HPDE6-E6E7 (cell line): Measurements from ENCODE around the gene ZFP92.

Source experiments
- DNase-seq: peaks from one replicate; pipeline ENCODE4 v3.0.0; 2011; ENCODE audit warnings: missing footprints; ENCODE audit errors: extremely low spot score

ZFP92 gene

DNA sequence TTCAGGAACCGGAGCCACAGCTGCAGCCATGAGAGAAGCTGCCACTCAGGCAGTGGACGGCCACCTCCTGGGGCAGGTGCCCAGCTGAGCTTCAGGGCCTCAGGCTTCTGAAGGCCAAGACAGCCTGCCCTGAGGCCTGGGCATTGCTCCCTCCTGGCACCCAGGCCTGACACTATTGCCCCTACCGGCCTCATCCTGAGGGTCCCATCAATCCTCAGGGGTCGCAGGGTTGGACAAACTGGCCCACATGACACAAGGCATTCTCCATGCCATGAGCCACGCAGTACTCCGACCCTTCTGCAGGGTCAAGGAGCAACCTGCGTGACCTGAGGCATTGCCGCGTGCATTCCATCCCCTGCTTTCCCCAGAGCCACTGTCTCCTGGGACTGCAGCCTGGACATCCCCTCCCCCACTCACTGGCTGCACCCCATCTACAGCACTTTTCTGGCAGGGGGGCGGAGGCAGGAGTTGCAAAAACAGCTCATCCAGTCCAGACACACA, 3.0 kb upstream of the ZFP92 start:
- no peak for DNase-seq

DNA sequence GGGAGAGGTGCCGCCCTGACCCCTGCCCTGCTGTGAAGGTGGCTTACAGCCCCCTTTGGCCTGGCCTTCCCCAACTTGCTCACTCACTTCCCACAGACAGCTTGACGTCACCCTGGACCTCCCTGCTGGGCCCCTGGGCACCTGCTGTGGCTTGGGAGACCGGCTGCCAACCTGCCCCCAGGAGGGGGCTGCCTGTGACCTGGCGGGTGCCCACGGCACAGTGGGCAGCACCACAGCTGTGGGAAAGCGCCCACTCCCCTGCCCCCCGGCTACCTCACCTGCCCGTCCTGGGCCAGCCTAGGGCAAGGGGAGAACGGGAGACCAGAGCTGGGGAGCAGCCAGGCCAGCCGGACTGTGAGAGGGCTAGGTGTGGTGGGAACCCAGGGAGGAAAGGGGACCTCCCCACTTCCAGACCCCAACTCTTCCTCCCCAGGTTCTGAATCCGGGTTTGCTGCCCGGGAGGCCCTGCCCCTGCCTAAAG, 2.4 kb upstream of the ZFP92 start:
- no peak for DNase-seq

DNA sequence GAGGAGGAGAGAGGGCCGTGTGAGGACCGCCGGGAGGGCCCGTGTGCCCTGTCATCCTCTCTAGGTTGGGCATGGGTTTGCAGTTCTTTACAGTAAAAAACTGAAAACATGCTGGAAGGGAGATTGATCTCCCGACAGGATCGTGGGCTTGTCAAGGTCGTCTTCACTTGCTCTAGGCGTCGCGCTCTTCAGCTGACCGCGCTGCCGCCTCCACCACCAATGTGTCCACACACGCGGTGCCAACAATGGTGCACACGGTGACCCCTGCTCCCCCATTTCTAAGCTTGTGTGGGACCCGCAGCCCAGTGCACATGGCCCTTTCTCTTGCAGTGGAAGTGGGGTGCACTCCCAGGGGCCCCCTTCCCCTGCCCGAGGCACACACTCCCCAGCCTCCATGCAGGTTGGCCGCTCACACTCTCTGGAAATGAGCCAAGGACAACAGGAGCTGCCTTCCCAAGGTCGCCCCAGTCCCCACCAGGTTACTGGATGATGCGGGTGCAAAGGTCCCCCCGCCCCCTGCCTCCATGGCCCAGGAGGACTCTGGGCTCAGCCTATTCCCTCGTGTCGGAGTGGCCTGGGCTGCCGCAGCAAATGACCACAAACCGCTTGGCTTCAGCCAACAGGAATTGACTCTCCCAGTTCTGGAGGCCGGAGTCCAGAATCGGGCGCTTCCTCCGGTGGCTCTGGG, 1.7 kb upstream of the ZFP92 start:
- no peak for DNase-seq

DNA sequence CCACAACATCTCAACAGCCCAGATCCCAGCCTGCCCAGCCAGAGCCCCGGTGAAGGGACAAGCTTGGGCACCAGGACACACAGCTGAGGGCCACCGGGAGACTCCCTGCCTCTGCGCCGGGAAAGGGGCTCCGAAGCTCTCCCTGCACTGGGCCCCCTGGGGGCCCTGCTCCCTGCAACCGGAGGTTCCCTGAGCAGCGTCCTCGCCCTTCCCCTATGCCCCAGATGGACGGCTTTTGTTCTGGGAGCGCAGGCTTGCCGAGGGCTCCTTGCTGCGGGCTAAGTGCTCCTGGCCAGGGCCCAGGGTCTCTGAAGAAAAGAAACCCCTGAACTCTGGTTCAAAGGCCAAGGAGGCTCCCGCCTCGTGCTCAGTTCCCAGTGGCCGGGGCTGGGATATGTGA, 899 bp upstream of the ZFP92 start:
- no peak for DNase-seq

DNA sequence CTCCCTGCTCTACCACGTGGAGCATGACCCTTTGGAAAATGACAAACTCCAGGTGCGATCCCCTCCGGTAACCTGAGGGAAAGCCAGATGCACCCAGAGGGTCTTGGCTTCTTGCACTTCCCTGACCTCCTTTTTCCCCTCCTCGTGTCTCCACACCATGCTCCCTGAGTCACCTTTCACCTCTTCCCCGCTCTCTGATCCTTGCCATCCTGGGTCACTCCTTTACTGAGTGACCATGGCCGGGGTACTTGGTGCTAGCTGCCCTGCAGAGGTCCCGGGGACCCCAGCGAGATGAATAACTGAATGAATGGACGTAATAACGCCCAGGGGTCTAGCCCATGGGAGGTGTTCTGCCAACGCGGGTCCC, 401 bp upstream of the ZFP92 start:
- no peak for DNase-seq

DNA sequence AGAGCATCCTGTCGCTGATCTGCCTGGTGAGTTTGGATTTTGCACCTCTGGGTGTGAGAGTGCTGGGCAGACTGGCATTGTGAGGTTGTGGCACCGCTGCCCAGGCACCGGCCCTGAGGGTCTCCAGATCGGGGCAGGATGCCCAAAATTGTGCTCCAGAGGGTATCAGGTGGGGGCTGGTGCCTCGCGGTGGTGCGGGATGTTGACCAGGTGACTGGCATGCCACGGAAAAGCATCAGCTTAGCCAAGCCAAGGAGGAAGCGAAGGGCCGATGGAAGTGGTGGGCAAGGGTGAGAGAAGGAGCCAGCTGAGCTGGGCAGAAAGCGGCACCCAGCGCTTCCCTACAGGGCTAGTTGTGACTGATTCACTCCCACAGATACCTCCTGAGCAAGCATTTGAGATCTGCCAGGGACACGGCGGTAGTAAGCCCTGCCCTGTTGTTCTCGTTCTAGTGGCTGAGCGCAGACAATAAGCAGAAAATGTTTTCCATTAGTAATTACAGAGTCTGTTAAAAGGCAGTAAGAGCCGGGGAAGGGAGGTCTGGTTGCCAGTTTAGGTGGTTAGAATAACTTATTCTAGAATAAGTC, 809 bp downstream of the ZFP92 start:
- DNase-seq = no peak

DNA sequence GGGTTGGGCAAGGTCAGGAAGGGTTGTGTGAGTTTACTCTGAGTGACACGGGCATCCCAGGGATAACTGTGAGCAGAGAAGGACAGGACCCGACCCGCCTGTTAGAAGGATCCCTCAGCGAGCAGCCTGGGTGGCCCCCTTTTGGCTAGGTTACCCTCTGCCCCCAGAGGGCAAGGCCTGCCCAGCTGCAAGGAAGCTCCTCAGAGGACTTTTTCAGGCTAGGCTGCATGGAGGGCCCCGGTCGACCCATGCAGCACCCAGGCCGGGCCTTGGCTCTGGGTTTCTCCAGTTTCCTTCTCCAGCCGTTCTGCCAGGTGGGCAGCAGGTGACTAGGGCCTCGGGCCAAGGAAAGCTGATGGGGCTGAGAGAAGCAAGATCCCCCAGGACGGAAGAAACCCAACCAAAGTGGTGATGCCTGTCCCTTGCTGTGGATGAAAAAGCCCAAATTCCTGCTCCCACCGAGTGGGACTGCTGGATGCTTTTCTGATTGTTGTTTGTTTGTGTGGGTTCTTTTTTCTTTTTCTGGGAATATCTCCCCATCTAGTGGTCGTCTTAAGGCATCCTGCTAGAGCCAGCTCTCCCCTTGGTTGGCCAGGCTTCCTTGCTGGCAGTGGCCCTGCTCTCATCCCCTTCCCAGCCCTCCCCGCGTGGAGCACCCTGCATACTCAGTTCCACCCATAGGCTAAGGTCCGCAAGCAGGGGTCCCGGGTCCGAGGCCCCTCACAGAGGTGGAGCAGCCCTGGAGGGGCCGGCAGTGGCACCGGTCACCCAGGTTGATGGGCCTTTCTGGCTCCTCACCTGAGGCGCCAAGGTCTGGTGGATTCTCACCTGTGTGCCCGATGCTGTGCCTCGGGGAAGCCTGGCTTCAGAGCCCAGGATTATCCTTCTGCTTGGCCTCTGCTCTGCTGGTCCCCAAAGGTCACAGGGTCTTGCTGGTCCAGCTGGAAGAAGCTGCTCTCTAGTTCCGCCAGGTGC, 1.8 kb downstream of the ZFP92 start:
- no peak for DNase-seq

DNA sequence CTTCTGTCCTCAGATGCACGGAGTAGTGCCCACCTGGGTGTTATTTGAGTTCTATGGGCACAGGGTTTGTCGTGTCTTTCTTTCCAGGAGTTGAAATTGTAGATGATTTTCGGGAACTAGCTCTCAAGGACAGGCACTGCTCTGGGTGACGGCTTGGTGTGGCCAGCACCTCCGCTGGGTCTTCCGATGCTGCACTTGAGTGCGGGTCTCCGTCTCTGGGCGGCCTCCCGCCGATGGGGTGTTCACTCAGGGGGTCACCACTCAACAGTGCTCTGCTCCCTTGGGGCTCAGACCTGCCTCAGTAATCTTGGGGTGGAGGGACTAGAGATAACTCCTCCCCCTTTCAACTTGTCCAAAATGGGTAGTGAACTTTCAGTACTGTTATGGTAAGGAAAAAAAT, 2.5 kb downstream of the ZFP92 start:
- DNase-seq = no peak

DNA sequence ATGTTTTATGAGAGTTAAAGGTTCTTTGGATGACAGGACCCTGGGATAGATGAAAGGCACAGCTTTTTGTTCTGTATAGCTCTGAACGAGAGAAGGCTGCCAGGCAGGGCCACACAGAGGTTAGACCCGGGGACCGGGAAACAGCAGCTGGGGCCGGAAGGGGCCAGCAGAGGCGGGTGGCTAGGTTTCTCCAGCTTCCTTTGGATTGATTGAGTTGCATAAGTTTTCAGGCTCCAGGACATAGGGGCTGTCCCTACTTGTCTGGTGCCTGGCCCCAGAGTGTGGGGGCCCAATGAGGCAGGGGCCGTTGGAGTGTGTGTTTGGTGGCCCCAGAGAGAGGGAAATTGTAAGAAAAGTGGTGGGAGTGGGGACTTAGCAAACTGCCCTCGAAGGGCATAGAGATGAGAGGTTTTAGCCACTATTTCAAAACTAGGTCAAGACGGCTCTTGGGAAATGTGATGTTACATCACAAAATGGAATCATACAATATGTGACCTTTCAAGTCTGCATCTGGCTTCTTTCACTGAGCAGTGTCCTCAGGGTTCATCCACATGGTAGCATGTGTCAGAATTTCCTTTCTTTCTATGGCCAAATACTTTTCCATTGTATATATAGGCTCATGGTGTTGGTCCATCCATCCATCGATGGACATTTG, 3.7 kb downstream of the ZFP92 start:
- no peak for DNase-seq

DNA sequence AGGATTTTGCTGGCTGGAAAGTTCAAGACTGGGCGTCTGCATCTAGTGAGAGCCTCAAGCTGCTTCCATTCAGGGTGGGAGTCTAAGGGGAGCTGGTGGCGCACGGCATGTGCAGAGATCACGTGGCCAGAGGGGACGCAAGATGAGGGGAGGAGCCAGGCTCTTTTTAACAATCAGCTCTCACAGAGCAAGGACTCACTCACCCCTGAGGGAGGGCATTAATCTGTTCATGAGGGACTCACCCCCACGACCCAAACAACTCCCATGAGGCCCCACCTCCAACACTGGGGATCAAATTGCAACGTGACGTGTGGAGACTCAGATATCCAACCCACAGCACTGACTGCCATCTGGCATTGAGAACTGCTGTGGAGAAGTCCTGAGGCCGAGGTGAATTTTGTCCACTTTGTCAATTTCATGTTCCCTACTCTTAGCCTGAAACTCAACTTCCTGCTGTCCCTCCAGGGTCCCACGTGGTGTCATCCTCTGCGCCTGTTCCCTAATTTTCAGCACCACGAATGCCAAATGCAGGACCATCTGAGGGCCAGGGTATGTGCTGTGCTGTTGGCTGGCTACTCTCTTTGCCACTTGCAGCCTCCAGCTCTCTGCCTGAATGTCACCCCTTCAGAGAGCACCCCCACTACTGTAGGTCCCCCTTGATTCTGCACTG, 5.6 kb downstream of the ZFP92 start:
- no peak for DNase-seq

DNA sequence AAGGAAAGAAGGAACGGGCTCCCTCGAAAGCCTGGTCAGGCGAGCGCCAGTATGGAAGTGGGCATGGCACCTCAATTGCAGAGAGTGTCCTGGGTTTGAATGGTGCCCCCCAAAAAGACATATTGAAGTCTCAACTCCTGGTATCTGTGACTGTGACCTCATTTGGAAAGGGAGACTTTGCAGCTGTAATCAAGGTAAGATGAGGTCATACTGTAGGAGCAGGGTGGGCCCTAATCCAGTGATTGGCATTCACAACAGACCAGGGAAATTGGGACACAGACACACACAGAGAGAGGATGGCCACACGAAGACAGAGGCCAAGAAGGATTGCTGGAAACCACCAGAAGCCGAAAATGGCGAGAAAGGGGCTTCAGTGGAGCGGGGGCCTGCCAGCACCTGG, 6.4 kb downstream of the ZFP92 start:
- DNase-seq = no peak

DNA sequence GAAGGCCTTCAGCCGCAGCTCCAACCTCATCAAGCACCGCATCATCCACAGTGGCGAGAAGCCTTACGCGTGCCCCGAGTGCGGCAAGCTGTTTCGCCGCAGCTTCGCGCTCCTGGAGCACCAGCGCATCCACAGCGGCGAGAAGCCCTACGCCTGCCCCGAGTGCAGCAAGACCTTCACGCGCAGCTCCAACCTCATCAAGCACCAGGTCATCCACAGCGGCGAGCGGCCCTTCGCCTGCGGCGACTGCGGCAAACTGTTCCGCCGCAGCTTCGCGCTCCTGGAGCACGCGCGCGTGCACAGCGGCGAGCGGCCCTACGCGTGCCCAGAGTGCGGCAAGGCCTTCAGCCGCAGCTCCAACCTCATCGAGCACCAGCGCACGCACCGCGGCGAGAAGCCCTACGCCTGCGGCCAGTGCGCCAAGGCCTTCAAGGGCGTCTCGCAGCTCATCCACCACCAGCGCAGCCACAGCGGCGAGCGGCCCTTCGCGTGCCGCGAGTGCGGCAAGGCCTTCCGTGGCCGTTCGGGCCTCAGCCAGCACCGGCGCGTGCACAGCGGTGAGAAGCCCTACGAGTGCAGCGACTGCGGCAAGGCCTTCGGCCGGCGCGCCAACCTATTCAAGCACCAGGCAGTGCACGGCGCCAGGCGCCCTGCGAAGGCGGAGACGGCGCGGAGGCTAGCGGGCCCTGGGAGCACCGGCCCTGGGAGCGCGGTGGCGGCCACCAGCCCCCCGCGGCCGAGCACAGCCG, 9.8 kb downstream of the ZFP92 start:
- no peak for DNase-seq

DNA sequence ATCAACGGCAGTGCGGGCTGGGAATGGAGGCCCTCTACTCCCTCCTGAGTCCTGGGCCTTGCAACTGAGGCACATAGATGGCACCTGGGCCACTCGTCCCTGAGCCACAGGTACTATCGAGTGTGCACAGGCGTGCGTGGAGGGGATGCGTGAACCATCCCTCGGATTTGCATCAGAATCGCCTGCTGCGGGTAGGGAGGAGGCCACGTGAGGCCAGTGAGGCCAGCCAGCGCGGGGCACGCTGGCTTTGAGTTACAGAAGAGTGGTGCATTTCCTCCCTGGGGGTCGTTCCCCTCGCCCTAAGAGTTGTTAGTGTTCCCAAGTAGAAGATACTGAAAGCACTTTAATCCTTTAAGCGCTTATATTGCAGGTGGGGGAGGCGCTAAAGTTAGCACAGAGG, 10.6 kb downstream of the ZFP92 start:
- DNase-seq = no peak

DNA sequence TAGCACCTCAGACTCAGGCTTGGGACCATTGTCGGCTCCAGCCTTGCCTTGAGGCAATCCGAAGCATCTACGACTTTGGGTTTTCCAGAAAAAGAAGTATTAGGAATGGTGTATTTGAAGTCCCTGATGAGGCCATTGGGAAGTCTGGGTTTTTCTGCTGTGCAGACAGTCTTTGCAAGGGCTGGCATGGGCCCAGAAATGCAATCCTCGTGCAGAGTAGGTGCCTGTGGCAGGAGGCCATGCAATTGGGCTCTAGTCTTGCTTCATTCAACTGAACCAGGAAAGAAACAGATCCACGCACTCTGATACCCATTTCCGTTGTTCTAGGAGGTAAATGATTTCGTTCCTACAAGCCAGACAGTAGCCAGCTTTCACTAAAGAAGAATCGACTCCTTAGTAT, 12.4 kb downstream of the ZFP92 start:
- DNase-seq = no peak

DNA sequence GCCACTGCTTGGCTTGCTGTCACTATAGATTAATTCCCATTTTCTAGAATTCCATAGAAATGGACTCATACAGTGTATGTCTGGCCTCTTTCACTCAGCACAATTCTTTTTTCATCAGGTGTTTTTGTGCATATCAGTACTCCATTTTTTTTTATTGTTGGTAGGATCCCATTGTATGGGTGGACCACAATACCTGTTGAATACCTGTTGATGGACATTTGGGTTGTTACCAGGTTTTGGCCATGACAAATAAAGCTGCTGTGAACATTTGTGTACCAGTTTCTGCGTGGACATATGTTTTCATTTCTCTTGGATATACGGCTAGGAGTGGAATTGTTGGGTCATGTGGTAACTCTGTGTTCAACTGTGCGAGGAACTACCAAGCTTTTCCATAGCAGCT, 14.9 kb downstream of the ZFP92 start:
- DNase-seq = no peak

DNA sequence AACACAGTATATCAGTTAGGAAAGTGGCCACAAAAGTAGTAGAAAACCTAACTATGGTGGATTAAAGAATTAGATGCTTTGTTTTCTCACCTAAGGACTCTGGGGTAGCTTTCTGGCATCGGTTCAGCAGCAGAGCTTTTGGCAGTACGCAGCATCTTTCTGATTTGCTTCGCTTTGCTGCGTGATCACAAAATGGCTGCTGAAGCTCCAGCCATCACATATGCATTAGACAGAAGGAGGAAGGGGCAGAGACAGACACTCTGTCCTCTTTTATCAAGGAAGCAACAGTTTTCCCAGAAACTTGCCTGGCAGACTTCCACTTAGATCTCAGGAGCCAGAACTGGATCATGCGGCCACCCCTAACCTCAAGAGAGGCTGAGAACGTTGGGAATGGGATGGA, 19.5 kb downstream of the ZFP92 start:
- DNase-seq = no peak

DNA sequence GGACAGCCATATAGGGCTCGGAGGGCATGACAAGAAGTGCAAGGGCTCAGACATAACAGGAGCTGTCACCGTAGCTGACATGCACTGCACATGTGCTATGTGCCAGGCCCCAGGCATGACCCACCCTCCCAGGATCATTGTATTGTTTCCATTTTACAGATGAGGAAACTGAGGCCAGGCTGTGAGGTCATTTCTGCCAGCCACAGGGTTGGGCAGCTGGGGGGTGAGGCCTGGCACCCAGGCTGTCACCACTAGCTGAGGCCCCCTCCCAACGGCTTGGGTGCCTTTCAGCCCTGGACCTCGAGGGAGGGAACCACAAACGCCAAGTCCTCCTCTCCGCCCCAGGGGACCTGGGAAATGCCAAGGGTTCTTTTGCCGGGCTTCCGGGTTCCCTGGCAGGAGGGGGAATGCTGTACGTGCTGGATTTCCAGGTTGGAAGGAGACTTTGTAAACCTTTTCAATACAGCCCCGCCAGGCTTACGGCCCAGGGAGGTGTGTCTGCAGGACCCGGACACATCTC, 21.9 kb downstream of the ZFP92 start:
- no peak for DNase-seq

DNA sequence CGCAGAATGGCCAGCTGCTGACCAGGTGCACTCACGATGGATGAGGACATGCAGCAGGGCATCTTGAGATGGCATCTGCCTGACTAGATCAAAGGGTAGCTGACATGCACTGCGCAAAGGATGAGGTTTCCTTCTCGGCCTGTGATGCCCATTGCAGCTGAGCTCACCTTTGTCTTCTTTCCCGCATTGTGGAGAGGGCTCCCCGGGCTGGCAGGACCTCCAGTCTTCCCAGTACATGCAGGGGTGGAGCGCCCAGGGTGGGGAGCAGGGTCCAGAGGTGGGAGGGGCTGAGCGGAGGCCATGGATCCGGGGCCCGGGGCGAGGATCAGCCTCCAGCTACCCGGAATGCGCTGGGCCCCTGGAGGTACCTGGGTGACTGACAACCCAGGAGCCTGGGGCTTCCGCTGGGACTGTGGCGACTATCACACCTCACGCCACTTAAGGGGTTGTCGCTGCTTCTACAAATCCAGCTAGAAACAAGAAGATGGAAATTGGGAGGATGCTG, 22.6 kb downstream of the ZFP92 start:
- no peak for DNase-seq

DNA sequence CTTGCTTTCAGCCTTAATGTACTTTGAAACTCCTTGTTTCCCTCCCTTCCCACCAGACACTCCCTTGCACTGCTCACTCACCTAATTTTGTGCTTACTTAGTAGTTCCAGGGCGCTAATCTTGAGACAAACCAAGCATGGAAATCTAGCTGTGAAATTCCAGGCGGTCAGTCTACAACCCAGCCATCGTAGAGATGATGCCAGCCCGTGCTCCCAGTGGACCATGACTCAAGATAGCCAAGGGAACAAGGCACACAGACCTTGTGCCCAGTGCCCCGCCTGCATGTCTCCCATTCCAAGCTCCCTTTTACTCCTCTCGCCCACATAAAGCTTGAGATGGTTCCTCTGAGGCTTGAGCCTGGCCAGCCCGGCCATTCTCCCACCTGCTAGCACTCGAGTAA, 23.5 kb downstream of the ZFP92 start:
- no peak for DNase-seq

DNA sequence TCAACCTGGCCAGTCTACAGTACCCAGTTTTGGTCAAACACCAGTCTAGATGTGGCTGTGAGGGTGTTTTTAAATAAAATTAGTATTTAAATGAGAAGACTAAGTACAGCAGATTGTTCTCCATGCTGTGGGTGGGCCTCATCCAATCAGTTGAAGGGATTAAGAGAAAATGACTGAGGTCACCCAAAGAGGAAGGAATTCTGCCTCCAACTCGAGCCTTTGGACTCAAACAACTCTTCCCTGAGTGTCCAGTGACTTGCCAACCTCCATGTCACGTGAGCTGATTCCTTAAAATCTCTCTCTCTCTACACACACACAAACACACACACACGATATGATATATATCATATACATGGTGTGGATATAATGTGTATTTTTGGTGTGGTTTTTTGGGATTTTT, 24.6 kb downstream of the ZFP92 start:
- DNase-seq = no peak
